Measurements from ENCODE around the gene RUVBL2.
"Not testable (repeated sequence)": the region's sequence is repeated elsewhere in the genome, so short reads cannot be mapped to it uniquely, and the experiment has no call there.

RUVBL2 gene

GRCh38 chr19:49050376-49051033 lies 56.8 kb downstream of the RUVBL2 start:
- DNase-seq = not testable (repeated sequence)

GRCh38 chr19:49056101-49056901 lies 62.6 kb downstream of the RUVBL2 start:
- DNase-seq = peak; percentile 21

DNA sequence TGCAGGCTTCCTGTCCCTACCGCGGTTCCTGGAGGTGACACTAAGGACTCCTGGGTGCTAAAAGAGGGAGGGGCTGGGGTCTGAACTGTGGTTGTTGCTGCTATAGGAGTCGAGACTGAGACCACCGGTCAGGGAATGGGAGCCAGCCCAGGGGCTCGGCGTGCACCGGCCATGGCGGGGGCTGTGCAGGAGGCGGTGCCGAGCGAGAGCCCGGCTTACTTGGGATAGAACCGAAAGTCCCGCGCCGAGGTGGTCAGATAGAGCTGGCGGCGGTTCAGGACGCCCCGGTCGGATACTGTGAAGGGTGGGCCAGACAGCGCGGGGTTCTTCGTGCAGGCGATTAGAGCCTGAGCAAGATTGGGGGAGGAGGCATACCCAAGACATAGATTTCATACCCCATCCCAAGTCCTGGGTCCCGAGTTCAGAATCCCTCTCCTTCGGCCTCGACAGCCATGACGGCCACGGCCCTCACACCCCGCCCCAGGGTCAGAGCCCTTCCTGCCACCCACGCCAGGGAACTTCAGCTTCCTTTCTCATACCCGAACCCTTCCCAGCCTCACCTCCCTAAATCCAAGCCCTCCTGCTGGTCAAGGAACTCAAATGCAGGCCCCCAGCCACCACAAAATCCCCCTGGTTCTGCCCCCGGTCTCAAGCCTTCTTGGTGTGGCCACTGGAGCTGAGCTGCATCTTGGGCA lies 63.4 kb downstream of the RUVBL2 start:
- DNase-seq = not testable (repeated sequence)

- DNase-seq = no peak
Measured at GRCh38 chr19:49057636-49058234, 64.0 kb downstream of the RUVBL2 start, which contains the start of gene CGB7. CGB7 (minus strand) TSS chr19:49057749; CDS start chr19:49055375, 2,374 bp downstream.

DNA sequence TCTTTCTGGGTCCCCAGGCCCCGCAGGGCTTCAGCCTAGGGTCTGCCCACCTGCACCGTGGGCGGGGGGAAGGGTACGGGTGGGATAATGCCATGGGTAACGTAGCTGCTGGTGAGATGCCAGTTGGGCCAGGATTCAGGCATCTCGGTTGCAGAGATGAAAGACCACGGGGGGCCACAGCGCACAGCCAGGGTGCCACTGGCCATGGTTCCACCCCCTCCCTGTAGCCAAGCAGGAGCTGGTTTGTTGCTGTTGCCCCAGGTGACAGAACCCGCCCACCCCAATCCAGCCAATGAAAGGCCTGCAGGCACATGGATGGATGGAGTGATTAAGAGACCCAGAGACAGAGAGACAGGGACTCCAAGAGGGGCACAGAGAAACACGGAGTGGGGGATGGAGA lies 64.9 kb downstream of the RUVBL2 start:
- DNase-seq = no peak

- DNase-seq = no peak
Measured at GRCh38 chr19:49059053-49059452, 65.4 kb downstream of the RUVBL2 start.

- DNase-seq = no peak
Measured at GRCh38 chr19:49061000-49061399, 67.3 kb downstream of the RUVBL2 start.

GRCh38 chr19:49061445-49061844 lies 67.8 kb downstream of the RUVBL2 start:
- no peak for DNase-seq

- no peak for DNase-seq
Measured at GRCh38 chr19:49064029-49064629, 70.4 kb downstream of the RUVBL2 start.

DNA sequence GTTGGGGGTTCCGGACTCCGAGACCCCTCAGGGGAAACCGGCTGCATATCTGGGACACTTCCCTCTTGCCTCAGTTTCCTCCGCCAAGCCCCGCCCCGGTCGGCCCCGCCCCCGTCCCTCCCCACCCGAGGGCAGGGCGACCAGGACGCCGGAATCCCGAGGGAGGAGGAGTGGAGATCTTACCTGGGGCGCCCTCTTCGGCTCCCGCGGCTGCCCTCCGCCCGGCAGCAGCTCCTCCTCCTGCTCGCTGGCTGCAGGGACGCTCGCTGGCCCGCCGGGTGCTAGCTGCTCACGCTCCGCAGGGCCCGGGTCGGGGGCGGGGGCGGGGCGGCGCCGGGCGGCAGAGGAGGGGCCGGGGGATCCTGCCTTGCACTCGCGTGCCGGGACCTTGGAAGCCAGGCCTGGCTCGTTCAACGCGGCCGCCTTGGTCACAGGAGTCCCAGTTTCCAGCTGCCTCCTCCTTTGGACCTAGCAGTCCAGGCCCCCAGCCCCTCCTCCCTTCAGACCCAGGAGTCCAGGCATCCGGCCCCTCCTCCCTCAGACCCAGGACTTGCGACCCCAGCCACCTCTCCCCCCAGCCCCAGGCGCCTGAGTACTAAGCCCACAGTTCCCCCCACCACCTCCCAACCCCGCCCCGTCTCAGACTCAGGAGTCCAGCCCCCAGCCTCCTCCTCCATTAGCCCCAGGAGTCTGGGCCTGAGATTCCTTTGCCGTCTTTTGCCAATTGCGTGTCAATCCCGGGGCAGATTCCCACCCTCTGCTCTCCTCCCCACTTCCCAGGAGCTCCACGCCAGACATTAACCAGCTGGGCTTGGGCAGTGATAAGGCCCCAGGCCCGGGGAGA lies 71.3 kb downstream of the RUVBL2 start, which contains the start of gene NTF4:
NTF4 (minus strand) TSS at position 51 of the 844 bp plus-strand sequence. CDS start 2,821 bp downstream, outside the sequence.
- DNase-seq = no peak

Measured in effector CD4-positive, alpha-beta T cell (primary cell).